ENCODE results near the gene SGPP2. TPM values are rescaled to one million over a fixed set of nuclear protein-coding genes. Genes with fewer than 3 reads are reported as not detected.

SGPP2 gene
- total and polyA plus RNA-seq, 10 donors = 0.13 to 3.1 (median 1.9) TPM

GRCh38 chr2:222514901-222515300 lies 90.6 kb downstream of the SGPP2 start:
- no peaks in the 10 kb centered on the region for H3K36me3 ChIP-seq
- H3K4me3 ChIP-seq = no peak overlapping the region
- no peaks in the 10 kb centered on the region for H3K27me3 ChIP-seq (replicated peaks in 1 of 7)
- H3K4me1 ChIP-seq = no peaks in the 10 kb centered on the region
- DNase-seq = no peak
- TF ChIP-seq CTCF (IDR thresholded peaks at IDR 0.05 in 8 of 11, conservative IDR thresholded peaks at IDR 0.05 in 3 of 11) (no peak), POLR2AphosphoS5 (IDR thresholded peaks at IDR 0.05) (no peak), POLR2A (IDR thresholded peaks at IDR 0.05) (no peak)
- intact Hi-C loops (cut with DNase I; ENCODE audit: low total_unique reads) = no loop called here
- no peak overlapping the region for H3K27ac ChIP-seq
- H3K9me3 ChIP-seq = peaks cover 0 to 6% (median 0%) of the 10 kb centered on the region in 8 donors

- Histone ChIP-seq H3K9me3 (no peaks in the 10 kb centered on the region), H3K4me1 (no peaks in the 10 kb centered on the region), H3K36me3 (no peaks in the 10 kb centered on the region), H3K27me3 (replicated peaks in 1 of 7) (no peaks in the 10 kb centered on the region), H3K4me3 (no peak overlapping the region), H3K27ac (no peak overlapping the region)
- WGBS, 5 donors = 53 to 65% (median 63%) methylated on average over 8 of the region's 8 CpGs
- TF ChIP-seq CTCF (IDR thresholded peaks at IDR 0.05 in 8 of 11, conservative IDR thresholded peaks at IDR 0.05 in 3 of 11) (no peak), POLR2A (IDR thresholded peaks at IDR 0.05) (no peak), POLR2AphosphoS5 (IDR thresholded peaks at IDR 0.05) (no peak)
- DNase-seq = no peak
- intact Hi-C loops (cut with DNase I; ENCODE audit: low total_unique reads) = no loop called here
Measured at GRCh38 chr2:222518570-222519381, 94.4 kb downstream of the SGPP2 start.

GRCh38 chr2:222521099-222521498 lies 96.8 kb downstream of the SGPP2 start:
- intact Hi-C loops (cut with DNase I; ENCODE audit: low total_unique reads) = no loop called here
- H3K4me3 ChIP-seq = no peak overlapping the region
- H3K36me3 ChIP-seq = no peaks in the 10 kb centered on the region
- no peak overlapping the region for H3K27ac ChIP-seq
- no peaks in the 10 kb centered on the region for H3K9me3 ChIP-seq
- WGBS, 5 donors = 58 to 79% (median 69%) methylated on average over 3 of the region's 3 CpGs
- no peaks in the 10 kb centered on the region for H3K27me3 ChIP-seq (replicated peaks in 1 of 7)
- no peak for DNase-seq
- TF ChIP-seq POLR2A (IDR thresholded peaks at IDR 0.05) (no peak), CTCF (IDR thresholded peaks at IDR 0.05 in 8 of 11, conservative IDR thresholded peaks at IDR 0.05 in 3 of 11) (no peak), POLR2AphosphoS5 (IDR thresholded peaks at IDR 0.05) (no peak)
- H3K4me1 ChIP-seq = no peaks in the 10 kb centered on the region

GRCh38 chr2:222522082-222522481 lies 97.7 kb downstream of the SGPP2 start:
- Histone ChIP-seq H3K4me1 (no peaks in the 10 kb centered on the region), H3K27me3 (replicated peaks in 1 of 7) (no peaks in the 10 kb centered on the region), H3K9me3 (no peaks in the 10 kb centered on the region), H3K36me3 (no peaks in the 10 kb centered on the region), H3K4me3 (no peak overlapping the region), H3K27ac (no peak overlapping the region)
- intact Hi-C loops (cut with DNase I; ENCODE audit: low total_unique reads) = no loop called here
- 13 to 100% (median 69%) methylated on average over 1 of the region's 1 CpG for WGBS, 5 donors
- DNase-seq = no peak
- no peak for TF ChIP-seq CTCF (IDR thresholded peaks at IDR 0.05 in 8 of 11, conservative IDR thresholded peaks at IDR 0.05 in 3 of 11)
- no peak for TF ChIP-seq POLR2AphosphoS5 (IDR thresholded peaks at IDR 0.05)
- TF ChIP-seq POLR2A (IDR thresholded peaks at IDR 0.05) = no peak
